Fibroblast of the conjunctiva (primary cell): ENCODE results near the gene CASP1.

ENCODE experiments used
- DNase-seq: peaks from one replicate; pipeline ENCODE4 v3.0.0-alpha.2; 2010; ENCODE audit warnings: low read depth

Gene CASP1

GRCh38 chr11:104984808-104985207 lies 50.1 kb downstream of the CASP1 start:
- DNase-seq, result no peak

DNA sequence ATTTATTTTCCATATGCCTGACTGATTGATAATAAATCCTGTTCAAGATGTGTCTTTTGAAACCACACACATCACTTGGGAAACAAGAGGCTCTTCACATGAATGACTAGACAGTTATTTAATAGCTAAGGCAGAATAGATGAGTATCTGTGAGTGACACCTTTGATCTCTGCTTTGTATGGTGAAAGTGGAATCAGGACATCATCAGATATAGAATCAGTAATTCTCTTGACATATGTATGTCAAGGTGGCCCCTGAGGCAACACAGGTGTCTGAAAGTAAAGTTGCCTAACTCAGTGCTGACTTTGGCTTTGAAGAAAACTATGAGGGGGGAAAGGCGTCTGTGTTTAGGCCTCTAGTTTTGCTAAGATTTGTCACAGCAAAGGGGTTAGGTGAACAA lies 55.1 kb downstream of the CASP1 start:
- DNase-seq, result no peak
